ENCODE measurements around the gene PPP1R13B.

Gene PPP1R13B

DNA sequence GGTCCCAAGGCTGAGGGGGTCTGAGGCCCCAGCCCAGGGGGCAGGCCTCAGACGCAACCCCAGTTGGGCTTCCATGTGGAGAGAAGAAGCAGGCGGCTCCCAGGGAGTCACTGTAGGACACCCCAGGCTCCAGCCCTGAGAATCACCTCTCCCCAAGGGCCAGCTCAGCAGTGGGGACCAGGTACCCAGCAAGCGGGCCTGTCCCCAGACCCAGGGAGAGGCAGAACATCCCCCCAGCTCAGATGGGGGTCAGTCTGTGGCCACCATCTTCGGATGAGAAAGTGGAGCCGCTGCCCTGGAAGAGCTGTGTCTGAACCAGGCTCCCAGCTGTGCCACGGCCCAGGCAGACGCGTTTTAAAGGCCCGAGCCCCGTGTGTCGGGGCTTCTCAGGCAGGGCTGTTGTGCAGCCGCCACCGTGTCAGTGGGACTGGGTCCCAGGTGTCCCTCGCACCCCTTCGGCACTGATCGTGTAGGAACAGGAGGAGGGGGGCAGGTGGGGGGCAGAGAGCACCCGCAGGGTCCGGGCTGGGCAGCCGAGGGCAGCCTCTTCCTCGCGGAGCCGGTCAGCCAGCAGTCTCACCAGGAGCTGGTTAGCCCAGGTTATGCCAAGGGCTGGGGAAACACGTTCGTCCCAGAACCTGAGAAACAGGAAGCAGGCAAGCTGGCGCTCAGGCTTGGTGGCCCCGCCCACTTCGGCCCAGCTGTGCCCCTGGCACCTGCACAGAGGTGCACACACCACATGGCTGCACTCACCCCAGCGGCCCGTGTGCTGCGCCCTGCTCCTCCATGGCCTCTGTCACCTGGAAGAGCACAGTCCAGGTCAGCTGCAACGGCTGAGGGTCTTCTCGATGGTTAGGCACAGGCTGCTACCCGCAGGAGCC is 148.8 kb downstream of the PPP1R13B start:
- H3K9me3 ChIP-seq (ENCODE audit: control insufficient read depth in 5 of 5, low read length in 5 of 5): no peaks in the 10 kb centered on the region
- H3K4me1 ChIP-seq (ENCODE audit: control insufficient read depth in 5 of 5, insufficient read depth in 5 of 5, low read length in 5 of 5): peaks cover 10 to 72% (median 67%) of the 10 kb centered on the region in 5 donors
- no peaks in the 10 kb centered on the region for H3K27me3 ChIP-seq (ENCODE audit: control insufficient read depth in 5 of 5, insufficient read depth in 4 of 5, low read length in 5 of 5)
- no peak overlapping the region for H3K4me3 ChIP-seq (ENCODE audit: low read depth in 1 of 5, low read length in 5 of 5)
- no peak overlapping the region for H3K27ac ChIP-seq (ENCODE audit: low read depth, low read length)
- peaks cover 0 to 80% (median 49%) of the 10 kb centered on the region in 5 donors for H3K36me3 ChIP-seq (ENCODE audit: control insufficient read depth in 5 of 5, insufficient read depth in 5 of 5, low read length in 5 of 5)
- no peak overlapping the region for H3K9ac ChIP-seq (ENCODE audit: low read length in 5 of 5)

DNA sequence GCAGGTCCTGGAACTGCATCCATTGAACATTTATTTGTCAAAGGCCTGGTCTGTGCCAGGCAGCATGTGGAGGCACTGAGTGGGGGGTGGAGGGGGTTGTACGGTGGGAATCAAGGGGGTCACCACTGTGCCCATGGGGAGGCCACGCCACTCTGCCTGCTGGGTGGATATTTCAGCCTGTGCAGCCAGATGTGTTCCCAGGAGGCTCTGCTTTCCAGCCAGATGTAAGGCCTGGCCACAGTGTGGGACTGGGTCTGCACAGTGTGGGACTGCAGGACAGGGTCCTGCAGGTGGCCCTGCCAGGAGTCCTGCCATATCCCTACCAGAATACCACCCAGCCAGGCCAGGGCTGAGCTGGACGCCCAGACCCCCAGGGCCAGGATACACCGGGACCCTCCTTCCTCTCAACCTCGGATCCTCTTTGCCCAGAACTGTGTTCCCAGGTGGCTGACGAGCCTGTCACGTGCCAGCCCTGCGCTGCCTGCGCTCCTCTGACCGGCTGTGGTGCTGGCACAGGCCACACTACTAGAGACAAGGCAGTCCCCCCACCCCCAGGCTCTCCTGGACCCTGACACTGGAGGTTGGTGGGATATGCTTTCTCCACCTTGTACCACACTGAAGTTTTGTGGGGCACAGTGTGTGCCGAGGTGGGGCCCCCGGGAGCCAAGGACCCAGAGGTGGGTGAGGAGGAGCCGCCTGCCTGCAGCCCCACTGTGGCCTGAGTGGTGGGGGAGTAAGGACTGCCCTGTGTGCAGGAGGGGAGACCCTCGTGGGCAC is 149.6 kb downstream of the PPP1R13B start:
- peak overlapping the region in 2 of 5 donors; percentile 4 to 49 for H3K9ac ChIP-seq (ENCODE audit: low read length in 5 of 5)
- peaks cover 0 to 80% (median 49%) of the 10 kb centered on the region in 5 donors for H3K36me3 ChIP-seq (ENCODE audit: control insufficient read depth in 5 of 5, insufficient read depth in 5 of 5, low read length in 5 of 5)
- H3K4me3 ChIP-seq (ENCODE audit: low read depth in 1 of 5, low read length in 5 of 5): no peak overlapping the region
- no peaks in the 10 kb centered on the region for H3K9me3 ChIP-seq (ENCODE audit: control insufficient read depth in 5 of 5, low read length in 5 of 5)
- peak overlapping the region; percentile 42 for H3K27ac ChIP-seq (ENCODE audit: low read depth, low read length)
- peaks cover 10 to 72% (median 62%) of the 10 kb centered on the region in 5 donors for H3K4me1 ChIP-seq (ENCODE audit: control insufficient read depth in 5 of 5, insufficient read depth in 5 of 5, low read length in 5 of 5)
- H3K27me3 ChIP-seq (ENCODE audit: control insufficient read depth in 5 of 5, insufficient read depth in 4 of 5, low read length in 5 of 5): no peaks in the 10 kb centered on the region

GRCh38 chr14:103697206-103697602 is 150.2 kb downstream of the PPP1R13B start:
- H3K9ac ChIP-seq (ENCODE audit: low read length in 5 of 5): peak overlapping the region in 2 of 5 donors; percentile 4 to 49
- no peaks in the 10 kb centered on the region for H3K27me3 ChIP-seq (ENCODE audit: control insufficient read depth in 5 of 5, insufficient read depth in 4 of 5, low read length in 5 of 5)
- peaks cover 10 to 68% (median 57%) of the 10 kb centered on the region in 5 donors for H3K4me1 ChIP-seq (ENCODE audit: control insufficient read depth in 5 of 5, insufficient read depth in 5 of 5, low read length in 5 of 5)
- H3K9me3 ChIP-seq (ENCODE audit: control insufficient read depth in 5 of 5, low read length in 5 of 5): no peaks in the 10 kb centered on the region
- H3K4me3 ChIP-seq (ENCODE audit: low read depth in 1 of 5, low read length in 5 of 5): no peak overlapping the region
- H3K36me3 ChIP-seq (ENCODE audit: control insufficient read depth in 5 of 5, insufficient read depth in 5 of 5, low read length in 5 of 5): peaks cover 0 to 80% (median 49%) of the 10 kb centered on the region in 5 donors
- peak overlapping the region; percentile 42 for H3K27ac ChIP-seq (ENCODE audit: low read depth, low read length)

- Histone ChIP-seq H3K4me3 (ENCODE audit: low read depth in 1 of 5, low read length in 5 of 5) (no peak overlapping the region), H3K9ac (ENCODE audit: low read length in 5 of 5) (peak overlapping the region in 2 of 5 donors; percentile 14 to 30), H3K27me3 (ENCODE audit: control insufficient read depth in 5 of 5, insufficient read depth in 4 of 5, low read length in 5 of 5) (no peaks in the 10 kb centered on the region), H3K4me1 (ENCODE audit: control insufficient read depth in 5 of 5, insufficient read depth in 5 of 5, low read length in 5 of 5) (peaks cover 10 to 62% (median 53%) of the 10 kb centered on the region in 5 donors), H3K9me3 (ENCODE audit: control insufficient read depth in 5 of 5, low read length in 5 of 5) (no peaks in the 10 kb centered on the region), H3K27ac (ENCODE audit: low read depth, low read length) (peak overlapping the region; percentile 42), H3K36me3 (ENCODE audit: control insufficient read depth in 5 of 5, insufficient read depth in 5 of 5, low read length in 5 of 5) (peaks cover 0 to 78% (median 46%) of the 10 kb centered on the region in 5 donors)
Measured at GRCh38 chr14:103696466-103697071, 150.8 kb downstream of the PPP1R13B start.

- peak overlapping the region; percentile 42 for H3K27ac ChIP-seq (ENCODE audit: low read depth, low read length)
- H3K9ac ChIP-seq (ENCODE audit: low read length in 5 of 5): peak overlapping the region in 1 of 5 donors; percentile 14
- H3K36me3 ChIP-seq (ENCODE audit: control insufficient read depth in 5 of 5, insufficient read depth in 5 of 5, low read length in 5 of 5): peaks cover 0 to 76% (median 45%) of the 10 kb centered on the region in 5 donors
- H3K4me3 ChIP-seq (ENCODE audit: low read depth in 1 of 5, low read length in 5 of 5): no peak overlapping the region
- no peaks in the 10 kb centered on the region for H3K9me3 ChIP-seq (ENCODE audit: control insufficient read depth in 5 of 5, low read length in 5 of 5)
- no peaks in the 10 kb centered on the region for H3K27me3 ChIP-seq (ENCODE audit: control insufficient read depth in 5 of 5, insufficient read depth in 4 of 5, low read length in 5 of 5)
- peaks cover 10 to 57% (median 48%) of the 10 kb centered on the region in 5 donors for H3K4me1 ChIP-seq (ENCODE audit: control insufficient read depth in 5 of 5, insufficient read depth in 5 of 5, low read length in 5 of 5)
Measured at GRCh38 chr14:103696070-103696402, 151.3 kb downstream of the PPP1R13B start.

DNA sequence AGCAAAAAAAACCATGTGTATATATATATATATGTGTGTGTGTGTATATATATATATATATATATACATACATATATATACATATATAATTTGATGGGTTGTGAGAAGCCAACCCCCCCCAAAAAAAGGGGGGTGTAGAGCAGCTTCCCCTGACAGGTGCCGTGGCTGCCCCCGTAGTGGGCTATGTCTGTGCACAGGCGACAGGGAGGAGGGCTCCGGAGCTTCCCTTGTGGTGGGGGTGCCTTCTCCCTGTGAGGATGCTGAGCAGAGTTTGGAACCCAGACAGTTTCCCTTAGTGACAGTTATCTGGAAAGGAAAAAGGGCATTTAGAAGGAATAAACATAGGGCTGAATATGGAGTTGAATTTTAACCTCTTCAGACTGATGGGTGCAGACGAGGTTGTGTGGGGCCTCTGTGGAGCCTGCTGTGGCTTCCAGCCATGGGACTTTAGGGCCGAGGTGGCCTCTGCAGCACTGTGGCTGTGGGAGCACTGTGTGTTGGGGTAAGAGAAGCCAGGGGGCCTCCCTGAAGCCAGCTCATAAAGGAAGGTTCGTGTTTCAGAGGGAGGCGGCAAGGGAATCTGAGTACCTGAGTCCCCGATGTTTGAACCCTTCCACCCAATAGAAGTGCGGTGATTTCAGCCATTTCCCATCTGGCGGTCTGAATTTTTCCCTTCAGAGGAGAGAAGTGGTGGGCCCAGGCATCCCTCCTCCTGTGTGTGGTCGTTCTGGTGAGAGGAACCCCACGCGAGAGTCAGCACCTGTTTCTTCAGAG is 151.9 kb downstream of the PPP1R13B start:
- Histone ChIP-seq H3K9ac (ENCODE audit: low read length in 5 of 5) (no peak overlapping the region), H3K27me3 (ENCODE audit: control insufficient read depth in 5 of 5, insufficient read depth in 4 of 5, low read length in 5 of 5) (no peaks in the 10 kb centered on the region), H3K27ac (ENCODE audit: low read depth, low read length) (no peak overlapping the region), H3K36me3 (ENCODE audit: control insufficient read depth in 5 of 5, insufficient read depth in 5 of 5, low read length in 5 of 5) (peaks cover 0 to 73% (median 45%) of the 10 kb centered on the region in 5 donors), H3K4me3 (ENCODE audit: low read depth in 1 of 5, low read length in 5 of 5) (no peak overlapping the region), H3K9me3 (ENCODE audit: control insufficient read depth in 5 of 5, low read length in 5 of 5) (no peaks in the 10 kb centered on the region), H3K4me1 (ENCODE audit: control insufficient read depth in 5 of 5, insufficient read depth in 5 of 5, low read length in 5 of 5) (peaks cover 10 to 51% (median 43%) of the 10 kb centered on the region in 5 donors)

- H3K36me3 ChIP-seq (ENCODE audit: control insufficient read depth in 5 of 5, insufficient read depth in 5 of 5, low read length in 5 of 5): peaks cover 0 to 72% (median 48%) of the 10 kb centered on the region in 5 donors
Measured at GRCh38 chr14:103694572-103695026, 152.8 kb downstream of the PPP1R13B start.

GRCh38 chr14:103693515-103693914 is 153.9 kb downstream of the PPP1R13B start:
- peaks cover 0 to 71% (median 43%) of the 10 kb centered on the region in 5 donors for H3K36me3 ChIP-seq (ENCODE audit: control insufficient read depth in 5 of 5, insufficient read depth in 5 of 5, low read length in 5 of 5)
- H3K4me3 ChIP-seq (ENCODE audit: low read depth in 1 of 5, low read length in 5 of 5): no peak overlapping the region
- no peaks in the 10 kb centered on the region for H3K27me3 ChIP-seq (ENCODE audit: control insufficient read depth in 5 of 5, insufficient read depth in 4 of 5, low read length in 5 of 5)
- no peak overlapping the region for H3K27ac ChIP-seq (ENCODE audit: low read depth, low read length)
- no peaks in the 10 kb centered on the region for H3K9me3 ChIP-seq (ENCODE audit: control insufficient read depth in 5 of 5, low read length in 5 of 5)
- H3K9ac ChIP-seq (ENCODE audit: low read length in 5 of 5): no peak overlapping the region
- H3K4me1 ChIP-seq (ENCODE audit: control insufficient read depth in 5 of 5, insufficient read depth in 5 of 5, low read length in 5 of 5): peaks cover 13 to 41% (median 38%) of the 10 kb centered on the region in 5 donors

More at GRCh38 chr14:103694572-103695026, 152.8 kb downstream of the PPP1R13B start:
- H3K27ac ChIP-seq (ENCODE audit: low read depth, low read length): no peak overlapping the region
- no peak overlapping the region for H3K9ac ChIP-seq (ENCODE audit: low read length in 5 of 5)
- H3K4me3 ChIP-seq (ENCODE audit: low read depth in 1 of 5, low read length in 5 of 5): no peak overlapping the region
- peaks cover 10 to 43% (median 35%) of the 10 kb centered on the region in 5 donors for H3K4me1 ChIP-seq (ENCODE audit: control insufficient read depth in 5 of 5, insufficient read depth in 5 of 5, low read length in 5 of 5)
- H3K9me3 ChIP-seq (ENCODE audit: control insufficient read depth in 5 of 5, low read length in 5 of 5): no peaks in the 10 kb centered on the region
- no peaks in the 10 kb centered on the region for H3K27me3 ChIP-seq (ENCODE audit: control insufficient read depth in 5 of 5, insufficient read depth in 4 of 5, low read length in 5 of 5)

GRCh38 chr14:103692871-103693270 is 154.5 kb downstream of the PPP1R13B start:
- Histone ChIP-seq H3K27me3 (ENCODE audit: control insufficient read depth in 5 of 5, insufficient read depth in 4 of 5, low read length in 5 of 5) (no peaks in the 10 kb centered on the region), H3K4me1 (ENCODE audit: control insufficient read depth in 5 of 5, insufficient read depth in 5 of 5, low read length in 5 of 5) (peaks cover 13 to 36% (median 32%) of the 10 kb centered on the region in 5 donors), H3K4me3 (ENCODE audit: low read depth in 1 of 5, low read length in 5 of 5) (no peak overlapping the region), H3K27ac (ENCODE audit: low read depth, low read length) (no peak overlapping the region), H3K9ac (ENCODE audit: low read length in 5 of 5) (no peak overlapping the region), H3K9me3 (ENCODE audit: control insufficient read depth in 5 of 5, low read length in 5 of 5) (no peaks in the 10 kb centered on the region), H3K36me3 (ENCODE audit: control insufficient read depth in 5 of 5, insufficient read depth in 5 of 5, low read length in 5 of 5) (peaks cover 0 to 71% (median 45%) of the 10 kb centered on the region in 5 donors)
